Liver (tissue), 9 donors: Measurements from ENCODE around the gene LIPC. TPM values are rescaled to one million over a fixed set of nuclear protein-coding genes. Genes with fewer than 3 reads are reported as not detected.

Experiments
- DNase-seq: peaks from one replicate; pipeline ENCODE4 v3.0.0-alpha.2; 2017; ENCODE audit warnings: low spot score
- H3K27ac ChIP-seq, 2 donors: one replicate each; pipeline ENCODE4 v1.7.0; 2013; ENCODE audit warnings: inconsistent platforms in 2 of 2, low read length in 2 of 2, control low read depth in 1 of 2, low read depth in 1 of 2, mild to moderate bottlenecking in 1 of 2
- H3K27me3 ChIP-seq, 4 donors: one replicate each; pipeline versions ENCODE4 v1.6.1 to v1.7.0; 2013; ENCODE audit warnings: low read length in 3 of 4, inconsistent platforms in 1 of 4, mild to moderate bottlenecking in 1 of 4, moderate library complexity in 1 of 4; ENCODE audit not compliant: control insufficient read depth in 4 of 4, insufficient read depth in 4 of 4
- H3K36me3 ChIP-seq, 4 donors: one replicate each; pipeline versions ENCODE4 v1.6.1 to v1.7.0; 2013; ENCODE audit warnings: low read length in 3 of 4, mild to moderate bottlenecking in 3 of 4, low read depth in 1 of 4, moderate library complexity in 1 of 4; ENCODE audit not compliant: control insufficient read depth in 4 of 4, insufficient read depth in 3 of 4
- H3K4me1 ChIP-seq, 4 donors: one replicate each; pipeline versions ENCODE4 v1.6.1 to v1.7.0; 2013; ENCODE audit warnings: low read length in 3 of 4, mild to moderate bottlenecking in 3 of 4, moderate library complexity in 1 of 4; ENCODE audit not compliant: control insufficient read depth in 4 of 4, insufficient read depth in 4 of 4
- H3K4me3 ChIP-seq, 3 donors: one replicate each; pipeline versions ENCODE4 v1.6.1 to v1.7.0; 2013; ENCODE audit warnings: low read length in 3 of 3, control low read depth in 1 of 3, low read depth in 1 of 3, mild to moderate bottlenecking in 1 of 3
- H3K9ac ChIP-seq, 2 donors: one replicate each; pipeline ENCODE4 v1.7.0; 2013; ENCODE audit warnings: low read length in 2 of 2, mild to moderate bottlenecking in 2 of 2, moderate library complexity in 2 of 2, control low read depth in 1 of 2, low read depth in 1 of 2
- H3K9me3 ChIP-seq, 4 donors: one replicate each; pipeline versions ENCODE4 v1.6.1 to v1.7.0; 2013; ENCODE audit warnings: low read length in 3 of 4; ENCODE audit not compliant: control insufficient read depth in 4 of 4
- EGR1 ChIP-seq, 2 donors: IDR thresholded peaks; 2 replicates each; pipeline ENCODE4 v1.6.1; 2016 to 2018; ENCODE audit warnings: antibody characterized with exemption in 2 of 2, low read depth in 2 of 2
- FOXA1 ChIP-seq: IDR thresholded peaks from 2 replicates; pipeline ENCODE4 v1.6.1; 2016; ENCODE audit warnings: antibody characterized with exemption
- FOXA2 ChIP-seq: IDR thresholded peaks from 2 replicates; pipeline ENCODE4 v1.6.1; 2016; ENCODE audit warnings: antibody characterized with exemption
- GABPA ChIP-seq, 2 donors: IDR thresholded peaks in 1 of 2; conservative IDR thresholded peaks in 1 of 2; 2 replicates each; pipeline ENCODE4 v1.6.1; 2016; ENCODE audit warnings: antibody characterized with exemption in 2 of 2, mild to moderate bottlenecking in 1 of 2, moderate library complexity in 1 of 2
- HNF4A ChIP-seq, 2 donors: conservative IDR thresholded peaks; 2 replicates each; pipeline ENCODE4 v1.6.1; 2016; ENCODE audit warnings: antibody characterized with exemption in 2 of 2, mild to moderate bottlenecking in 2 of 2
- HNF4G ChIP-seq: IDR thresholded peaks from 2 replicates; pipeline ENCODE4 v1.6.1; 2016; ENCODE audit warnings: antibody characterized with exemption
- JUND ChIP-seq, 2 donors: IDR thresholded peaks; 2 replicates each; pipeline ENCODE4 v1.6.1; 2016; ENCODE audit warnings: antibody characterized with exemption in 2 of 2
- NR2F2 ChIP-seq: IDR thresholded peaks from 2 replicates; pipeline ENCODE4 v1.6.1; 2016; ENCODE audit warnings: antibody characterized with exemption
- RAD21 ChIP-seq, 2 donors: IDR thresholded peaks; 2 replicates each; pipeline ENCODE4 v1.6.1; 2016; ENCODE audit warnings: antibody characterized with exemption in 2 of 2, mild to moderate bottlenecking in 2 of 2
- RXRA ChIP-seq, 2 donors: IDR thresholded peaks; 2 replicates each; pipeline ENCODE4 v1.6.1; 2017 to 2018; ENCODE audit warnings: antibody characterized with exemption in 2 of 2, mild to moderate bottlenecking in 1 of 2
- SP1 ChIP-seq: IDR thresholded peaks from 2 replicates; pipeline ENCODE4 v1.6.1; 2018; ENCODE audit warnings: antibody characterized with exemption, mild to moderate bottlenecking
- TAF1 ChIP-seq: conservative IDR thresholded peaks from 2 replicates; pipeline ENCODE4 v1.6.1; 2016; ENCODE audit warnings: antibody characterized with exemption, mild to moderate bottlenecking
- YY1 ChIP-seq: IDR thresholded peaks from 2 replicates; pipeline ENCODE4 v1.6.1; 2016; ENCODE audit warnings: antibody characterized with exemption, mild to moderate bottlenecking
- WGBS: extraction: QIAGEN DNeasy Blood & Tissue Kit; methylation state at CpG from one replicate; pipeline ENCODE4 v1.1.7; 2013; 5-methylcytosine and 5-hydroxymethylcytosine counted together
- polyA plus RNA-seq, 2 donors: library from polyadenylated mRNA; stranded (reverse) in 1 of 2; unstranded in 1 of 2; fragments of 200-250 nt in 1 of 2; fragments of >200 nt in 1 of 2; fragmentation: Nextera tagmentation in 1 of 2; extraction: Ambion mirVana in 1 of 2; gene quantifications; one replicate each; pipeline versions ENCODE4 v1.2.1 to v1.2.3, GENCODE V29; 2013 to 2015
- total RNA-seq, 2 donors: library from RNA; depleted of rRNA; stranded (reverse); fragments of >200 nt; gene quantifications; one replicate each; pipeline ENCODE4 v1.2.3, GENCODE V29; 2014
- TF ChIP-seq, protein P1 (sequence below): IDR thresholded peaks from 2 replicates; pipeline ENCODE4 v1.6.1; 2016; ENCODE audit warnings: antibody characterized with exemption
- TF ChIP-seq, protein P2 (sequence below): fragments of 150-350 bp; IDR thresholded peaks from 2 replicates; pipeline ENCODE4 v1.5.1; 2017; ENCODE audit warnings: improper control_type of control experiment, low read depth, low read length; ENCODE audit not compliant: missing input control
- TF ChIP-seq, protein P3 (sequence below): IDR thresholded peaks from 2 replicates; pipeline ENCODE4 v1.6.1; 2016; ENCODE audit warnings: antibody characterized with exemption, mild to moderate bottlenecking
- TF ChIP-seq, protein P4 (sequence below): IDR thresholded peaks from 2 replicates; pipeline ENCODE4 v1.6.1; 2016; ENCODE audit warnings: antibody characterized with exemption
- TF ChIP-seq, protein P5 (sequence below): IDR thresholded peaks from 2 replicates; pipeline ENCODE4 v1.6.1; 2016; ENCODE audit warnings: antibody characterized with exemption
- donor health status: healthy.
- donor health status: healthy.
- donor health status: healthy.
- donor health status: healthy.
- donor health status: healthy.

Gene LIPC
- total and polyA plus RNA-seq, 4 donors: 60.1 to 268 (median 131) TPM

DNA sequence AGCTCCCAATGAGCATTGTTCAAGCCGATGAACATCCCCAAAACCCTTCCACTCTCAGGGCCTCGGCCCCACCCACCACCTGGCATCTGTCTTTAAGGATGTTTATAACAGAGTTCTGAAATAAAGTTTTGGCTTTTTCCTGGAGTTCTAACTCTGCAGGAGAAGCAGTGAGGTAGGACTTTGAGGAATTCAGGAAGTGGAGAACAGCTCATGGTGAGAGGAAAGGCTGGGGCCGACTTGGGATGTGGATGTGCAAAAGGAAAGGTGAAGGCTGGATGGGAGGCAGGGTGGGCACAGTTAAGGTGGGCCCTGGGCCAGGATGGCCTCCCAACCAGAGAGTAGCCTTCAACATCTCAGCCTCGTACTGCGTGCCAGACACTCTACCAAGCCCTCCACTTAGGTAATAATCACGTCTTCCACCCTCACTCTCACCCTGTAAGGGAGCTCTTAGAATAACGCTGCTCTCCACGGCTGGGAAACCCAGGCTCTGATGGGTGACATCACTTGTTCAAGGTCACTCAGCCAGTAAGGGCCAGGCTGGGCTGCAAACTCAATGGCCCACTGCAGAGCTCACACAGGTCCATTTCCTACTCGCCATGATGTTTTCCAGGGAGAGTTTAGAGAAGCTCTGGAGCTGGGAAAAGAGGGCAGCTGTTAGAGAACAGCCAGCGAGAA is 28.5 kb downstream of the LIPC start:
- no peak for DNase-seq
- H3K4me3 ChIP-seq: no peak overlapping the region
- no peak overlapping the region for H3K9ac ChIP-seq
- TF ChIP-seq YY1 (no peak), FOXA2 (no peak), HNF4A (conservative IDR thresholded peaks at IDR 0.05) (no peak), EGR1 (IDR thresholded peaks at IDR 0.05; ENCODE audit: low read depth in 2 of 2) (no peak), JUND (IDR thresholded peaks at IDR 0.05) (no peak), RXRA (IDR thresholded peaks at IDR 0.05) (no peak), SP1 (no peak), NR2F2 (no peak), FOXA1 (no peak), RAD21 (IDR thresholded peaks at IDR 0.05) (no peak), HNF4G (no peak), TAF1 (no peak), GABPA (IDR thresholded peaks at IDR 0.05 in 1 of 2, conservative IDR thresholded peaks at IDR 0.05 in 1 of 2) (no peak)
- TF ChIP-seq, protein P1, sequence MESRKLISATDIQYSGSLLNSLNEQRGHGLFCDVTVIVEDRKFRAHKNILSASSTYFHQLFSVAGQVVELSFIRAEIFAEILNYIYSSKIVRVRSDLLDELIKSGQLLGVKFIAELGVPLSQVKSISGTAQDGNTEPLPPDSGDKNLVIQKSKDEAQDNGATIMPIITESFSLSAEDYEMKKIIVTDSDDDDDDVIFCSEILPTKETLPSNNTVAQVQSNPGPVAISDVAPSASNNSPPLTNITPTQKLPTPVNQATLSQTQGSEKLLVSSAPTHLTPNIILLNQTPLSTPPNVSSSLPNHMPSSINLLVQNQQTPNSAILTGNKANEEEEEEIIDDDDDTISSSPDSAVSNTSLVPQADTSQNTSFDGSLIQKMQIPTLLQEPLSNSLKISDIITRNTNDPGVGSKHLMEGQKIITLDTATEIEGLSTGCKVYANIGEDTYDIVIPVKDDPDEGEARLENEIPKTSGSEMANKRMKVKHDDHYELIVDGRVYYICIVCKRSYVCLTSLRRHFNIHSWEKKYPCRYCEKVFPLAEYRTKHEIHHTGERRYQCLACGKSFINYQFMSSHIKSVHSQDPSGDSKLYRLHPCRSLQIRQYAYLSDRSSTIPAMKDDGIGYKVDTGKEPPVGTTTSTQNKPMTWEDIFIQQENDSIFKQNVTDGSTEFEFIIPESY: no peak
- TF ChIP-seq, protein P2, sequence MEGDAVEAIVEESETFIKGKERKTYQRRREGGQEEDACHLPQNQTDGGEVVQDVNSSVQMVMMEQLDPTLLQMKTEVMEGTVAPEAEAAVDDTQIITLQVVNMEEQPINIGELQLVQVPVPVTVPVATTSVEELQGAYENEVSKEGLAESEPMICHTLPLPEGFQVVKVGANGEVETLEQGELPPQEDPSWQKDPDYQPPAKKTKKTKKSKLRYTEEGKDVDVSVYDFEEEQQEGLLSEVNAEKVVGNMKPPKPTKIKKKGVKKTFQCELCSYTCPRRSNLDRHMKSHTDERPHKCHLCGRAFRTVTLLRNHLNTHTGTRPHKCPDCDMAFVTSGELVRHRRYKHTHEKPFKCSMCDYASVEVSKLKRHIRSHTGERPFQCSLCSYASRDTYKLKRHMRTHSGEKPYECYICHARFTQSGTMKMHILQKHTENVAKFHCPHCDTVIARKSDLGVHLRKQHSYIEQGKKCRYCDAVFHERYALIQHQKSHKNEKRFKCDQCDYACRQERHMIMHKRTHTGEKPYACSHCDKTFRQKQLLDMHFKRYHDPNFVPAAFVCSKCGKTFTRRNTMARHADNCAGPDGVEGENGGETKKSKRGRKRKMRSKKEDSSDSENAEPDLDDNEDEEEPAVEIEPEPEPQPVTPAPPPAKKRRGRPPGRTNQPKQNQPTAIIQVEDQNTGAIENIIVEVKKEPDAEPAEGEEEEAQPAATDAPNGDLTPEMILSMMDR: no peak
- TF ChIP-seq, protein P3, sequence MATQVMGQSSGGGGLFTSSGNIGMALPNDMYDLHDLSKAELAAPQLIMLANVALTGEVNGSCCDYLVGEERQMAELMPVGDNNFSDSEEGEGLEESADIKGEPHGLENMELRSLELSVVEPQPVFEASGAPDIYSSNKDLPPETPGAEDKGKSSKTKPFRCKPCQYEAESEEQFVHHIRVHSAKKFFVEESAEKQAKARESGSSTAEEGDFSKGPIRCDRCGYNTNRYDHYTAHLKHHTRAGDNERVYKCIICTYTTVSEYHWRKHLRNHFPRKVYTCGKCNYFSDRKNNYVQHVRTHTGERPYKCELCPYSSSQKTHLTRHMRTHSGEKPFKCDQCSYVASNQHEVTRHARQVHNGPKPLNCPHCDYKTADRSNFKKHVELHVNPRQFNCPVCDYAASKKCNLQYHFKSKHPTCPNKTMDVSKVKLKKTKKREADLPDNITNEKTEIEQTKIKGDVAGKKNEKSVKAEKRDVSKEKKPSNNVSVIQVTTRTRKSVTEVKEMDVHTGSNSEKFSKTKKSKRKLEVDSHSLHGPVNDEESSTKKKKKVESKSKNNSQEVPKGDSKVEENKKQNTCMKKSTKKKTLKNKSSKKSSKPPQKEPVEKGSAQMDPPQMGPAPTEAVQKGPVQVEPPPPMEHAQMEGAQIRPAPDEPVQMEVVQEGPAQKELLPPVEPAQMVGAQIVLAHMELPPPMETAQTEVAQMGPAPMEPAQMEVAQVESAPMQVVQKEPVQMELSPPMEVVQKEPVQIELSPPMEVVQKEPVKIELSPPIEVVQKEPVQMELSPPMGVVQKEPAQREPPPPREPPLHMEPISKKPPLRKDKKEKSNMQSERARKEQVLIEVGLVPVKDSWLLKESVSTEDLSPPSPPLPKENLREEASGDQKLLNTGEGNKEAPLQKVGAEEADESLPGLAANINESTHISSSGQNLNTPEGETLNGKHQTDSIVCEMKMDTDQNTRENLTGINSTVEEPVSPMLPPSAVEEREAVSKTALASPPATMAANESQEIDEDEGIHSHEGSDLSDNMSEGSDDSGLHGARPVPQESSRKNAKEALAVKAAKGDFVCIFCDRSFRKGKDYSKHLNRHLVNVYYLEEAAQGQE: no peak
- TF ChIP-seq, protein P4, sequence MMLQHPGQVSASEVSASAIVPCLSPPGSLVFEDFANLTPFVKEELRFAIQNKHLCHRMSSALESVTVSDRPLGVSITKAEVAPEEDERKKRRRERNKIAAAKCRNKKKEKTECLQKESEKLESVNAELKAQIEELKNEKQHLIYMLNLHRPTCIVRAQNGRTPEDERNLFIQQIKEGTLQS: no peak
- TF ChIP-seq, protein P5, sequence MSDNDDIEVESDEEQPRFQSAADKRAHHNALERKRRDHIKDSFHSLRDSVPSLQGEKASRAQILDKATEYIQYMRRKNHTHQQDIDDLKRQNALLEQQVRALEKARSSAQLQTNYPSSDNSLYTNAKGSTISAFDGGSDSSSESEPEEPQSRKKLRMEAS: no peak
- peaks cover 16 to 46% (median 25%) of the 10 kb centered on the region in 4 donors for H3K4me1 ChIP-seq
- WGBS: 91% methylated on average over 10 of the region's 10 CpGs
- H3K9me3 ChIP-seq: no peaks in the 10 kb centered on the region
- peak overlapping the region; percentile 72 to 77 for H3K27ac ChIP-seq
- no peaks in the 10 kb centered on the region for H3K36me3 ChIP-seq
- no peaks in the 10 kb centered on the region for H3K27me3 ChIP-seq
